GM18507 (cell line): ENCODE data around the gene SYCP3.
"Not testable (repeated sequence)": the region's sequence is repeated elsewhere in the genome, so short reads cannot be mapped to it uniquely, and the experiment has no call there.

ENCODE experiments used
- DNase-seq: peaks from one replicate; pipeline ENCODE4 v3.0.0; 2011; ENCODE audit warnings: low read depth; ENCODE audit not compliant: insufficient read length; ENCODE audit errors: extremely low spot score
- FAIRE-seq: peaks from 2 replicates; lab custom pipeline; 2011; peaks lifted over from hg19 to GRCh38; lab: Jason Lieb, UNC

SYCP3 gene

DNA sequence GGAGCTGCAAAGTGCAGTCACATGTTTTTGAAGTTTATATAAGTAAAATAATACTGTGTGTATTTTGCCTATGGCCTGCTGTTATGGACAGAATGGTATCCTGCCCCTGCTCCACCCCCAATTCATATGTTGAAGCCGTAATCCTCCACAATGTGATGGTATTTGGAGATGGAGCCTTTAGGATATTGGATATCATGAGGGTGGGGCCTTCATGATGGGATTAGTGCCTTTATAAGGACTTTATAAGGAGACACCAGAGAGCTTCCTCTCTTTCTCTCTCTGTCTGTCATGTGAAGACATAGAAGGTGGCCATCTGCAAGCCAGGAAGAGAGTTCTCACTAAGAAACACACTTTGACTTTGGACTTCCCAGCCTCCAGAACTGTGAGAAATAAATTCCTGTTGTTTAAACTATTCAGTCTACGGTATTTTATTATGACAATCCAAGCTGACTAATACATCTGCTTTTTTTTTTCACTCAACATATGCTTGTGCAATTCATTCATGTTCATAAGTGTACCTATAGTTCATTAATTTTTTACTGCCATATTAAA is 44.9 kb downstream of the SYCP3 start:
- FAIRE-seq, result no peak
- DNase-seq, result no peak

- FAIRE-seq (no peak), DNase-seq (no peak)
Measured at GRCh38 chr12:101691503-101692096, 47.7 kb downstream of the SYCP3 start.

DNA sequence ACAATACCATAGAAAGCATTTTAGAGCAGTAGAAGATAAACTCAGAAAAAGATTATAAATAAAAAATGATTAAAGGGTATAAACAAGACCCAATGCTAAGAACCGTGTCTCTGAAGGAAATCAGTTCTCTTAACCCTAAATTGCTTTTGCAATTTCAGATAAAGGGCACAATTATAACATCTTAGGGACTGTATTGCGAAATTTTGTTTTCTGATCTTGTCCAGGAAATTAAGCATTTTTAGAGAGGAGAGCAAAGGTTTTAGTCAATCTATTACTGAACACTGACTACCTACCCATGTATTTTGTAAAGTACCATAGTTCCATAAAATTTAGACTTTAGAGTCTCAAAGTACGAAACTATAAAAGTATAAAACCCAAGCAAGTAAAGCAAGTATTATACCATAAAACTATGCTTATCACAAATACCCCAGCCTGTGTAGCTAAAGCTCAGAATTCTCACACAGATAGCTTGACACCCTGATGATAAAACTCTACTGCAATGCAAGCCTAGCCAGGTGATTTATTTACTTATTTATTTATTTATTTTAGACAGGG is 48.6 kb downstream of the SYCP3 start:
- DNase-seq, result no peak
- no peak for FAIRE-seq

DNA sequence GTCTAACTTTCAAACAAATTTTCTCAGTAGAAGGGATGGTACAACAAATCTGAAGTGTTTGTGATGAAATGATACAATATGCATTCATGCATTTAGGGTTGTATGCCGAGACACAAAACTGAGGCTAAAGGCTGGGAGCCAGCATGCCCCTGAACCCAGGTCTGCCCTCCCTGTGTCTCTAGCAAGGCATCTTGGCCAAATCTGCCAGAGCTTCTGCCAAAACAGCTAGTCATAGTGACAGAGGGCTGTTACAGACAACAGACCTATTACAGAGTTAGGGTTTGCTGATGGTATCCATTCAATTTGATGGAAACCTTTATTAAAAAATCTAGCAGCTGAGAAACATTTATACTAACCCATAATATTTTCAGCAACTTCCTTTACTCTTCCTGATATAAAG is 53.1 kb downstream of the SYCP3 start:
- FAIRE-seq (no peak), DNase-seq (no peak)

DNA sequence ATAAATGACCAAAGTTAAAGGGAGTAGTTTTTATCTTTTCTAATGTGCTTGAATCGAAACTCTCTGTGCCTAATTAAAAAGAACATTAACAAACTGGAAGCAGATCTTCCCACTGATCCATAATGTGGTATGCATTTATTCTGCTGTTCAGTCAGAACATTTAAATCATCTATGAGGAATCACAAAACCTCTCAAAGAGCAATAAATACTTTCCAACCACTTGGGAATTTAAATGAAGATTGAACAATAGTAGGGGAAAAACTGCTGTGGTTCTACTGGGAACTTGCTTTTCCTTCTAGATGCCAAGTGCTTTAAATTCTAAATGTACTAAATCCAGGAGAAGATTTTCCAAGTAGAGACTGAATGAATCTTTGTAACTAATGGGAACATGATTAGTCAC is 54.2 kb downstream of the SYCP3 start:
- no peak for DNase-seq
- FAIRE-seq, result no peak

GRCh38 chr12:101681627-101682026 is 57.6 kb downstream of the SYCP3 start:
- not testable (repeated sequence) for DNase-seq, FAIRE-seq

DNA sequence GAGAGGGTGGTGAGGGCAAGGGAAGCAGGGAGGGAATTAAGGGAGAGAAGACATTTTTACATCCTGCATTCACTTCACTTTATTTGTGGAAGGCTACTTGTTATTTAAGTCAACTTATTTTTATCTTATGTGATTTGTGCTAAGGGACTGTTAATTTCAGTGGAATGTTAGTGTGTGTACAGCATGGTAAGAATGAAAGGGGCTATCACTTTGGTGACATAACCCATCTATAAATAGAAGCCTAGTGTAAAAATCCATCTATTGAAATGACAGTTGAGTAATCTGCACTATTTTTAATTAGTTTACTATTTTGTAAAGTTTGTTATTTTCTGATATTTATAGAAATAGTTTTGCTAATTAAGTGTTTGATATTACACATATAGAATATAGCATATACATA is 58.6 kb downstream of the SYCP3 start:
- FAIRE-seq (no peak), DNase-seq (no peak)

- DNase-seq, result no peak
- FAIRE-seq, result no peak
Measured at GRCh38 chr12:101680240-101680639, 59.0 kb downstream of the SYCP3 start.
